ENCODE measurements around the gene KCNAB2. TPM values are rescaled to one million over a fixed set of nuclear protein-coding genes. Genes with fewer than 3 reads are reported as not detected.

KCNAB2 gene
- total RNA-seq, 4 donors from 2014 or later = 9.9 to 42.2 (median 17.0) TPM

- DNase-seq (ENCODE audit: low spot score) (no peak), ATAC-seq (ENCODE audit: low FRiP score) (no peak)
- no peak for TF ChIP-seq CTCF (IDR thresholded peaks at IDR 0.05)
Observed at GRCh38 chr1:6086762-6087376, 41.2 kb downstream of the KCNAB2 start.

- TF ChIP-seq CTCF (IDR thresholded peaks at IDR 0.05) = no peak
- ATAC-seq (ENCODE audit: low FRiP score) (no peak), DNase-seq (ENCODE audit: low spot score) (no peak)
Observed at GRCh38 chr1:6087377-6087772, 41.7 kb downstream of the KCNAB2 start.

GRCh38 chr1:6087958-6088357 is 42.3 kb downstream of the KCNAB2 start:
- DNase-seq (ENCODE audit: low spot score) (no peak), ATAC-seq (ENCODE audit: low FRiP score) (no peak)
- no peak for TF ChIP-seq CTCF (IDR thresholded peaks at IDR 0.05)

- no peak for DNase-seq (ENCODE audit: low spot score)
- TF ChIP-seq CTCF (IDR thresholded peaks at IDR 0.05) = no peak
- ATAC-seq (ENCODE audit: low FRiP score) = no peak
Observed at GRCh38 chr1:6088956-6089355, 43.3 kb downstream of the KCNAB2 start.

GRCh38 chr1:6090288-6090687 is 44.6 kb downstream of the KCNAB2 start:
- DNase-seq (ENCODE audit: low spot score) (no peak), ATAC-seq (ENCODE audit: low FRiP score) (no peak)
- TF ChIP-seq CTCF (IDR thresholded peaks at IDR 0.05) = no peak

- no peak for ATAC-seq (ENCODE audit: low FRiP score)
- no peak for TF ChIP-seq CTCF (IDR thresholded peaks at IDR 0.05)
- DNase-seq (ENCODE audit: low spot score) = no peak
Observed at GRCh38 chr1:6090996-6091822, 45.5 kb downstream of the KCNAB2 start.

GRCh38 chr1:6091823-6092109 is 46.1 kb downstream of the KCNAB2 start:
- no peak for DNase-seq (ENCODE audit: low spot score)
- ATAC-seq (ENCODE audit: low FRiP score) = no peak
- no peak for TF ChIP-seq CTCF (IDR thresholded peaks at IDR 0.05)

Measured in omental fat pad (tissue), 4 donors.